ENCODE data around the gene SHQ1. TPM values are rescaled to one million over a fixed set of nuclear protein-coding genes. Genes with fewer than 3 reads are reported as not detected.

The SHQ1 gene
- total RNA-seq, 1 donor from 2014 or later = 18.0 TPM

GRCh38 chr3:72892870-72893269, 44.6 kb upstream of the SHQ1 start:
- Mint-ChIP-seq H3K4me1 (ENCODE audit: unreplicated experiment) (peaks cover 48% of the 10 kb centered on the region), H3K27me3 (ENCODE audit: unreplicated experiment) (peaks cover 2% of the 10 kb centered on the region), H3K9me3 (ENCODE audit: unreplicated experiment) (no peaks in the 10 kb centered on the region), H3K4me3 (ENCODE audit: unreplicated experiment) (no peak overlapping the region), H3K36me3 (ENCODE audit: unreplicated experiment) (no peaks in the 10 kb centered on the region), H3K27ac (ENCODE audit: unreplicated experiment) (no peak overlapping the region)
- DNase-seq (ENCODE audit: extremely low spot score, unreplicated experiment) = no peak
- peak; percentile 21 for TF ChIP-seq CTCF (IDR thresholded peaks at IDR 0.05)

GRCh38 chr3:72892081-72892775, 44.0 kb upstream of the SHQ1 start:
- H3K27ac Mint-ChIP-seq (ENCODE audit: unreplicated experiment) = peak overlapping the region; percentile 63
- no peak for DNase-seq (ENCODE audit: extremely low spot score, unreplicated experiment)
- H3K36me3 Mint-ChIP-seq (ENCODE audit: unreplicated experiment) = no peaks in the 10 kb centered on the region
- peaks cover 2% of the 10 kb centered on the region for H3K27me3 Mint-ChIP-seq (ENCODE audit: unreplicated experiment)
- no peak for TF ChIP-seq CTCF (IDR thresholded peaks at IDR 0.05)
- peaks cover 51% of the 10 kb centered on the region for H3K4me1 Mint-ChIP-seq (ENCODE audit: unreplicated experiment)
- H3K9me3 Mint-ChIP-seq (ENCODE audit: unreplicated experiment) = no peaks in the 10 kb centered on the region
- H3K4me3 Mint-ChIP-seq (ENCODE audit: unreplicated experiment) = no peak overlapping the region

GRCh38 chr3:72891053-72891855, 43.0 kb upstream of the SHQ1 start:
- Mint-ChIP-seq H3K9me3 (ENCODE audit: unreplicated experiment) (no peaks in the 10 kb centered on the region), H3K4me1 (ENCODE audit: unreplicated experiment) (peaks cover 51% of the 10 kb centered on the region), H3K27ac (ENCODE audit: unreplicated experiment) (peak overlapping the region; percentile 90), H3K4me3 (ENCODE audit: unreplicated experiment) (peak overlapping the region; percentile 56), H3K27me3 (ENCODE audit: unreplicated experiment) (peaks cover 2% of the 10 kb centered on the region), H3K36me3 (ENCODE audit: unreplicated experiment) (no peaks in the 10 kb centered on the region)
- no peak for TF ChIP-seq CTCF (IDR thresholded peaks at IDR 0.05)
- no peak for DNase-seq (ENCODE audit: extremely low spot score, unreplicated experiment)

- no peak for DNase-seq (ENCODE audit: extremely low spot score, unreplicated experiment)
- Mint-ChIP-seq H3K27ac (ENCODE audit: unreplicated experiment) (peak overlapping the region; percentile 90), H3K36me3 (ENCODE audit: unreplicated experiment) (no peaks in the 10 kb centered on the region), H3K9me3 (ENCODE audit: unreplicated experiment) (no peaks in the 10 kb centered on the region), H3K4me3 (ENCODE audit: unreplicated experiment) (no peak overlapping the region), H3K27me3 (ENCODE audit: unreplicated experiment) (peaks cover 2% of the 10 kb centered on the region), H3K4me1 (ENCODE audit: unreplicated experiment) (peaks cover 51% of the 10 kb centered on the region)
- no peak for TF ChIP-seq CTCF (IDR thresholded peaks at IDR 0.05)
These were observed 42.1 kb upstream of the SHQ1 start for GRCh38 chr3:72890166-72890925.

All from osteocyte (in vitro differentiated cells).